NB4 (cell line): Measurements from ENCODE around the gene FADS3.

Experiments
- DNase-seq: peaks from one replicate; pipeline ENCODE4 v3.0.0; 2010; ENCODE audit warnings: low read depth
- H3K4me3 ChIP-seq: one replicate; pipeline ENCODE4 v1.5.1; 2011; ENCODE audit warnings: mild to moderate bottlenecking, low read depth, low read length, moderate library complexity
- CTCF ChIP-seq: IDR thresholded peaks from one replicate; pipeline ENCODE4 v1.5.1; 2012; ENCODE audit warnings: low read depth, low read length
- MAX ChIP-seq: IDR thresholded peaks from 2 replicates; pipeline ENCODE4 v1.6.1; 2011; ENCODE audit warnings: low read depth, low read length
- MYC ChIP-seq: IDR thresholded peaks from 2 replicates; pipeline ENCODE4 v1.6.1; 2011; ENCODE audit warnings: low read depth, low read length
- POLR2A ChIP-seq: IDR thresholded peaks from 2 replicates; pipeline ENCODE4 v1.6.1; 2011; ENCODE audit warnings: mild to moderate bottlenecking; ENCODE audit not compliant: insufficient read length; ENCODE audit errors: extremely low read depth

FADS3 gene

DNA sequence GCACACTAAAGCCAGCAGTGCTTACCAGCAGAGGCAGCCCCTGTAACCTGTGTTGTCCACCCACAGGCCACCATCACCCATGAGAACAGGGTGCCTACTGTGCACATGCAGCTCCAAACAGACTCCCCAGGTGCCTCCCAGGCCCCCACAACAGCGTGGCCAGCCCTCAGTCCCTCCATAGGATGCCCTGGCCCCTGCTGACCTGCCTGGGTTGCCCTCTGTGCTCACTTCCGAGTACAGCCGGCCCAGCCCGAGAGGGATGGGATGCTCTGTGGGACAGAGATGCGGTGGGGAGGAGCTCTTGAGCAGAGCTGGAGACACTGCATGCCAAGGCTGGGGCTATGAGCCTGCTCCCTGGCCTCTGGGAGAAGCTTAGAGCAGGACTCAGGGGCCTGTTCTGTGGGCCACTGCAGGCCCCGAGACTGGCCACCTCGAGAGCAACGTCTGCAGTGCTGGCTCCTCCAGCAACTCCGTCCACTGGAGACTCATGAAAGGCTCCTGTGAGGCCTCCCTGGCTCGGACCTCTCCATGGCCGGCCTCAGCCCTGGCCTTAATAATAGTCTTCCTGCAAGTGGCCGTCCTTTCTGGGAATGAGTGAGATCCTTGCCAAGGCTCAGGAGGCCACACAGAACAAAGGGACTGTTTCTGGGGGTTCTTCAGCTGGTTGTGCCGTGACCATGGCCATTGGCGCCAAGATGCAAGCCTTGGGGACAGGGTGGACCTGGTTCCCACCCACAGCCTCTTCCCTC is 36.2 kb downstream of the FADS3 start:
- no peak for DNase-seq
- no peak for TF ChIP-seq MAX
- no peak for TF ChIP-seq POLR2A
- no peak for TF ChIP-seq CTCF
- no peak for TF ChIP-seq MYC
- no peak overlapping the region for H3K4me3 ChIP-seq

DNA sequence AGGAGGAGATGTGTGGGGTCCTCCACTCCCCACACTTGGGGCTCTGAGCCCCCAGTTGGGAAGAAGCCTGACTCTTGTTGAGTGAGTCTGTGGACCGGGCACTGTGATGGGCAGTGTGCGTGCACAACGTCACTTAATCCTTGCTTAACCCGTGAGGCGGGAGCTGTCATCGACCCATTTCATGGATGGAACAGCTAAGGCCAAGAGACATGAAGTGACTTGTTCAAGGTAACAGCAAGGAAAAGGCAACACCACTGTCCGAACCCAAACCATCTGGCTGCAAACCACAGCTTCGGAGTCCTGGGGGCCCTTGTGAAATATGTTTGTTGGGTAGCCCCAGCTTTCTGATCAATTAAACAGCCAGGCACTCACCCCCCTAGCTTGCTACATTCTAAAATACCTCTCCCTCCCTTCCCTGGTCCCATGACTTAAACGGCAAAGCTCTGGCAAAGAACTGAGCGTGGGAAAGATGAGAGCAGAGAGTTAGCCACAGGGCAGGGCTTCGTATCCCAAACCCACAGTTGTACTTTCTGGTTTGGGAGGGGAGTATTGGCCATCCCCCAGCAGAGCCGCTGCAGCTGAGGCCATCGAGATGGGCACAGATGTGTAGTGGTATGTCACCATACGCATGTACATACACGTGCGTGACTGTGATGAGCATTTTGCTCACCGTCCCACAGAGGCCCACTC is 37.0 kb downstream of the FADS3 start:
- no peak overlapping the region for H3K4me3 ChIP-seq
- no peak for DNase-seq
- TF ChIP-seq MYC (no peak), POLR2A (no peak), CTCF (no peak), MAX (no peak)

- DNase-seq, result no peak
- no peak for TF ChIP-seq CTCF
- TF ChIP-seq MAX, result no peak
- TF ChIP-seq POLR2A, result no peak
- TF ChIP-seq MYC, result no peak
- H3K4me3 ChIP-seq, result no peak overlapping the region
These were observed 37.6 kb downstream of the FADS3 start for GRCh38 chr11:61853698-61854169.

DNA sequence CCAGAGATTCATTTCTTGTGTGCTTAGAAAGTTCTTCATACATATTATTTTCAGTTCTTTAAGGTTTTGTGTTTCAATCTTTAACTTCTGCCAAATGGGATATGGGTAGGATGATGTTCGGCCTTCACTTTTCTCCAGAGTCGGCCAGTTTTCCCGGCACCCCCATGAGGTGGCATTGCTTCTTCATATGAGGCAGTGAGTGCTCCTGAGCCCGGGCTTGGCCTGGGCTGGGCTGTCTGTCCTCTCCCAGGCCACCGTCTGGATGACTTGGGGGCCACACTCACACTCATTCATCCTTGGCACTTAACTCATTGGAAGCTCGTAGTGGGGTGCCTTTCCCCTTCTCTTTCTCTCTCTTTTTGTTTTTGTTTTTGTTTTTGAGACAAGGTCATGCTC is 39.4 kb downstream of the FADS3 start:
- TF ChIP-seq CTCF (no peak), MYC (no peak), POLR2A (no peak), MAX (no peak)
- DNase-seq, result no peak
- H3K4me3 ChIP-seq, result no peak overlapping the region

DNA sequence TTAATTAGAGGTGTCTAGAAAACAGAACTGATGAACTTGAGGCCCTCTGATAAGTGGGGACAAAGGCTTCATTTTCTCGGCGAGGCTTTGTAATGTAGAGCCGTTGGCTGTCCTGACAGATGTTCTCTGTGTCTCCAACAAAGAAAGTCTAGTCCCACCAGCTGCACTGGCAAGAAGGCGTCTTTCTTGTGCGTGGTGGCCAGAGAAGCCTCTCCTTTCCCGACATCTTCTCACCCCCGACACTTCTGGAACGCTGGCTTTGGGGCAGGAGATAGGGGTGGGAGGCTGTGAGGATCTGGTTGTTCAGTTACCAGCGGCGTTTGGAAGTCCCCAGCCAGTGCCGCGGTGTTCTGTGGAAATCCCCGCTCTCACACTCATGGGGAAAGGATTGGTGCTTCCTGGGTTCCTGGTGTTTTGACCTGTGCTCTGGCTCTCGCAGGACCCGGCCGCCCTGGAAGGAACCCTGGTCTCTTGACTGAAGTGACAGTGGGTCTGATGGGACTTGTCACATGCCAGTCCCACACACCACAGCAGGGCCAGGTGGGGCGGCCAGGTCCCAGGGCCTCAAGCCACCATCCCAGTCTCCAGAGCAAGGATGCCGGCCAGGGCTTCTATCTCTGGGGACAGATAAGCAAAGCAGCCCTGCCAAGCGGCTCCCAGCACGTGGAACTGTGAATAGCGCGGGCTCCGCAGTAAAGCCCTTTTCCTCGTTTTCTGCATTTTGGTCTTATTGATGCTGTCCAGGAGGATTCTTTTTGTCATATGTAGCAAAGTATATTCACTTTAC is 40.0 kb downstream of the FADS3 start:
- no peak for DNase-seq
- no peak for TF ChIP-seq MAX
- no peak for TF ChIP-seq CTCF
- TF ChIP-seq MYC, result no peak
- no peak overlapping the region for H3K4me3 ChIP-seq
